Activated CD8-positive, alpha-beta memory T cell treated with anti-CD3 and anti-CD28 coated beads for 48 hours (primary cell): ENCODE data around the gene IMPDH2.
"Not testable (repeated sequence)": the region's sequence is repeated elsewhere in the genome, so short reads cannot be mapped to it uniquely, and the experiment has no call there.

Experiments
- DNase-seq, 3 experiments: peaks; one replicate each; pipeline ENCODE4 v3.0.0-alpha.2; 2020; ENCODE audit warnings: low read depth in 2 of 3, low spot score in 2 of 3

The IMPDH2 gene

DNA sequence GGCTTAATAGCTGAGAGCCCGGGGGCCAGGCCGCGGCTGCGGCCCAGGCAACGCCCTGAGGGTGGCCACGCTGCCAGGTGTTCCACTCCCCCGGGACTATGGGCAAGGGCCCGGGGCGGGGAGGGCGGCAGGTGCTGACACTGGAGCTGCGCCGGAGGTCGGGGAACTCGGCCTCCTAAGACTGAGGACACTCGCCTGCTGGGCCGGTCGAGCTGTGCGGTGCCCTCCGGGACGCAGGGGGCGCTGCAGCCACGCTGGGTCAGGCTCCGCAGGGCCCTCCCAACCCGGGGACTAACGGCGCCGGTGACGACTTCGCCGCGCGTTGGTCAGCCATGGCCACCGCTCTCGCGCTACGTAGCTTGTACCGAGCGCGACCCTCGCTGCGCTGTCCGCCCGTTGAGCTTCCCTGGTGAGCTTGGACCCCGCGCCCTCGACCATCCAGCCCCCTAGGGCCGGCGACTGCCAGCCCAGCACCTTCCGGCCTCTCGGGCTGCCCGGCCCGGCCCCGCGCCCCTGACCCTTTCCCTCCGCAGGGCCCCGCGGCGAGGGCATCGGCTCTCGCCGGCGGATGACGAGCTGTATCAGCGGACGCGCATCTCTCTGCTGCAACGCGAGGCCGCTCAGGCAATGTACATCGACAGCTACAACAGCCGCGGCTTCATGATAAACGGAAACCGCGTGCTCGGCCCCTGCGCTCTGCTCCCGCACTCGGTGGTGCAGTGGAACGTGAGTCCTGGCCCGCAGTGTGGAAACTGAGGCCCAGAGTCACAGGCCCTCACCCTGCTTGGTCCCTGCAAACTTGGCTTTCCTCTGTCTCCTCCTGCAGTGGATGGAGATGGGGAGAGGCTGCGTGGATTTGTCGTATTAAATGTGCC is 7.1 kb downstream of the IMPDH2 start, which contains the start of gene NDUFAF3:
Gene NDUFAF3, plus strand, starts transcription at position 309 of the 875 bp plus-strand sequence. Its CDS starts 24 bp downstream, at position 333.
- peak; percentile 81 to 88 (median 84) for DNase-seq

DNA sequence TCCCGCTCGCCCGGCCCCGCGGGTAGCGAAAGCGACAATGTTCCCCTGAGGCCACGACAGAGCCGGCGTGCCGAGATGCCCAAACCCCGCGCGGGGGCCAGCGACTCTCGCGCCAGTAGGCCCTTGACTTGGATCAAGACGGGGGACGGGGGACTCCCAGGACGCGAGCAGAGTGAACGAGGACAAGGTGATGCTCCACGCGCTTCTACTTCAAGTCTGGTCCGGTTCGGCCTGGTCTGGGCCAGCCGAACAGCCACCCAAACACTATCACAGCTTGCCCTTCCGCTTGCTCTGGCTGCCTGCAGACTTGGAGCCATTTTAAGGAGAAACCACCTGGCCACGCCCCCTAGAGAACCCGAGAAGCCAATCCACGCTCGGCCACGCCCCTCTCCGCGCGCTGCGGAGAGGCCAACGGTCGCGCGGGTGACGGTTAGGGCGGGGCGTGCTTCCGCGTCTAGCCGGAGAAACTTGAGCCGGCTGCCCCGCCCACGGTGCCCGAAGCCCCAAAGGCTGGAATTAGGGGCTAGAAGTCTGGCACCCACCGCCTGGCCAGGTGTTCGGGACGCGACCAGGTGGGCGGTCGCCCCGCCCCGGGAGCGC is 7.9 kb downstream of the IMPDH2 start:
- peak; percentile 98 to 99 (median 98) for DNase-seq

DNA sequence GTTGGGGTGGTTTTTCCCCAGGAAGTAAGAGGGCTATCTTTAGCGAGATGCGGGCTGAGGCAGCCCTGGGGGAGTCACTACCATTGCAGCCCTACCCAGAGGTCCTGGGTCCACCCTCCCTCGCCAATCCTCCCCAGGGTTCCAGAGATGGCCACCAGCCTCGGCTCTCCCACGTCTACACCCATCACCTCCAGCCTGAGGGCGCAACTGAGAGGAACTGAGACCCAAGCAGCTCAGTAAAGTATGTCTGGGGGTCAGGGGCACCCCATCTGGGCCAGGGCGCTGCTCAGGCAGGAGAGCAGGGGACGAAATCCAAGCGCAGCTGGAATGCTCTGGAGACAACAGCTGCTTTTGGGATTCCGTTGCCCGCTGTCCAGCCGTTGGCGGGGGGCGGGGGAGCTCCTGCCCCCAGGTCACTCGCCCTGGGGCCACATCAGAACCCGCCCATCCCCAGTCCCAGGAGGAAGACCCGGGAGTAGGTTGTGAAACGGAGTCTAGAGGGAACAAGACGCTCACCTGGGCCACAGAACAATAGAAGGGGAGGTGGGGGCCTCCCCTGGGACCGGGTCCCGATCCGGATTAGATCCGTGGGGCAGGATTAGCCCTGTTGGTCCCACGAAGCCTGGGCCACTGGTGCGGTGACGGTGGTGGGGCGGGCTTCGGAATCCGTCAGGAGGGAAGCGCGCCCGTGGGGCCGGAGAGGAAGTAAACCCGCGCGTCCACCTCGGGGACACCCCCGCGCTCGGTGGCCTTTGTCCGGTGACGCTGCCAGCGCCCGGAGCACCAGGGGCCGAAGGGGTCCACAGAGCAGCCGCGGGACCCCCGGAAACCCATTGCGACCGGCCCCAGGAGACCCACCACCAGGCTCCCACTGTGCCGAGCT is 8.6 kb downstream of the IMPDH2 start:
- no peak for DNase-seq

DNA sequence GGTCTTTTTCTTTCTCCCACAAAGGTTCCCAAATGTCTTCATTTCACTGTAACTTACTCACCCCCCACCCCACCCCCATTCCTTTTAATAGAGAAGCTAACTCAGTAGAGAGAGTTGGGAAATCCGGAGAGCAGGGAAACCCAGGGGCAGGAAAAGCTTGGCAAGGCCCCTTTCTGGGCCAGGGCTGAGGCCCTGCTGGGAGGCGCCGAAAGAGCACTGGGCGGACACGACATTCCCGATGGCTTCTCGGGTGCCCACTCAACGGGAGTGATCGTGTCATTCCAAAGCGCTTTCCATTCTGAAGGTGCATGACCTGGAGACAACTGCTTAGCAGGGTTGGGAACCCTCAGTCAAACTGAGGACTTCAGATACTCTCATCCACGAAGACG is 9.3 kb downstream of the IMPDH2 start:
- DNase-seq, result no peak

DNA sequence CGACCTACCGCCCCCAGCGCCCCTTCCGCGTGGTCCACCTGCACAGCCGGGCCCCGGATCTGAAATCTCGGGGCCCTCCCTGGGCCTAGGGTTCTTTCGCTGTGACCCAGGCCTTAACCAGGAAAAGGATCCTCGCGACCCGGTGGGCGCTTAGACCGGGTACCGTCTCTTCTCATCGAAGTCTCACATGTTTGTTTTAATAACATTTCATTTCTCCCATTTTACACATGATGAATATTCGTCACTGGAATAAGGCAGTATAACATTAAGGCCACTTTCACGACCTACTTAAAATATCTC is 10.5 kb downstream of the IMPDH2 start:
- no peak for DNase-seq

DNA sequence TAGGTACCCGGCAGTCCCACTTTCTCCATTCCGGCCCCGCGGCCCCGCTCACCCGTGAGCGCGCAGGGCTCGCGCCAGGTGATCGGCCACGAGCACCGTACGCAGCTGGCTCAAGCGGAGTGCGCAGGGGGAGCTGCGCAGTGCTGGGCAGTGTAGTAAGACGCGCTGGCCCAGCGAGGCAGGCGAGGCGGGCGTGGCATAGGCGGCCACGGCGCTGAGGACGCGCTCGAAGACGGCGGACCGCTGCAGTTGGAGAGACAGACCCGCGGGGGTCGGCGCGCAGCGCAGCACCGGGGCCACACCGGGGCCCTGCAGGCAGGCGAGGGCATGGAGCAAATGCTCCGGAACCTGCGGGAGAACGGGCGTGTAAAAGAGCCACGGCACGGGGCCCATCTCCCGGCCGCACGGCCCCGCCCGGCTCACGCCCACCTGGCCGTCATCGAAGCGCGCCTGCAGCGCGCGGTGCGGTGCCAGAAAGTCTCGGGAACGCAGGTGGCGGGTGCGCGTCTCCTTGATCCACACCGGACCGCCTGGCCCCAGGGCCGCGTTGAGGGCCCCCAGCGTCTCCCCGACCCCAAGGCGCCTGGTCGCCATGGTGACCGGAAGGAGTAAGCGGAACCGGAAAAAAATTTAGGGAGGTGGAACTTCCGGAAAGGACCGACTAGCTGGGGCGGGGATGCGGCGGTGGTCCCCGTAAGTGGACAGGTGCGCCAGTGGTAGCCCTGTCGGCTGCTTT is 11.1 kb downstream of the IMPDH2 start, which contains the start of gene DALRD3:
Gene DALRD3, minus strand, starts transcription at position 610 of the 736 bp plus-strand sequence. Its CDS starts 16 bp downstream, at position 594.
- DNase-seq, result peak in 2 of 3 experiments; percentile 43 to 54

DNA sequence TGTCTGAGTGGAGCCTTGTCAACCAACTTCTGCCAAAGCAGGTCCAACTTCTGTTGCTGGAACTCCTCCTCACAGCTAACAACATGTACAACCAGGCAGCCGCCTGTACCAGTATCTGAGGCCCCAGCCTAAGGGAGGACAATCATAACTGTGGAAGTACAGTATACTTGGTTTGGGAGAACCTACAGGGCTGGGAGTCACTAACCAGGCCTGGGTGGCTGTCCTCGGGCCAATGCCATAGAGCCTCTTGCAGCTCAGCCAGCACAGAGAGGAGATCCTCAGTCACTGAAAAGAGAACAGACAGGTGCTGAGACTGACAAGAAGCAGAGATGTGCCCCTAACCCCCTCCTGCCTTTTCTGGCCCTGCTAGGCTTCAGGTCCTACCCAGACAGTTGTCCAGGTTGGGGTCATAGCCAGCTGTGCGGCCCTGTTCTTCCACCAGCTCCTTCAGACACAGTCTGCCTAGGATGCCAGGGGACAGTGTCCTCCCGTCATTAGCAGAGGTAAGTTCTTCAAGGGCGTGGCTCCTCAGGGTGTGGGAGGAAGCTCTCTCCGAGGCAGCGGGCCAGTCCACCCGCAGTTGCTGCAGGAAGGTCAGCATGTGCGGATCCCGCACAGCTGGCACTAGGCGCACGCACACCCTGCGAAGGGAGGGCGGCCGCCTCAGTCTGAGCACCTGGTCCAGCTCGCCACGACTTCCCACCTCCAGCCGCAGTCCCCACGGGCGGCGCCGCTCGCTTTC is 11.8 kb downstream of the IMPDH2 start:
- no peak for DNase-seq

DNA sequence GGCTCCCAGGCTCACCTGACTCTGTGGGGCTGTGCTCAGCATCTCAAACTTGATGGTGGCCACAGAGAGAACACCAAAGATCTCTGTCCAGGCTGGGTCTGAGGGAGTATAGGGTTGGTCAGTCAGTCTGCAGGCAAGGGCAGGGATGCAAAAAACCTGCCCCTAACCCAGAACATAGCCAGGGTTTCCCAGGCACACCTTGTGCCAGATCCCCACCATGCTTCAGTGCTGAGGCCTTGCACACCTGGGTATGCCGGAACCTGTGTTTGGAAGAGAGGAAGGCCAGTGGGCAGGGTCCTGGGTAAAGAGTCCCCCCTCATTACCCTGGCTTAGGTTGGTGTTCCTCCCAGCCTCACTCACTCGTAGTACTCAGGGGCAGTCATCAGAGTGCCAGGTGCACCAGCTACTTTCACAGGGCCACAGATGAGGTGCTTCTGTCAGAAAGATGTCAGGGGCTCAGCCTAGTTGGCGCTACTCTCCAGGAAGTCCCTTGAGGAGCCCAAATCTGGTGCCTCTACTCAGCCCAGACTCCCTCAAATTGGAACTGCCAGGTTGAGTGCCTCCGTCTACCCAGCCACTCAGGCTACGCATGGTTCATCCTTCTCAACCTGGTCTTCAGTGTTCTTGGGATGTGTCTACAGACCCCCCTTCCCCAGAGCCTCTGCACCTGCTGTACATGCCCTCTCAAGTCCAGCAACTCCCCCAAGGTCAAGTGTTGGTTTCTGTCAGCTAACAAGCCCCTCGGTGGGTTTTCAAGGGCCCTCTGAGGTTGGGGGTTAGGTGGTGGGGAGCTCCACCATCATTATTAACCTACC is 12.6 kb downstream of the IMPDH2 start:
- DNase-seq, result no peak

DNA sequence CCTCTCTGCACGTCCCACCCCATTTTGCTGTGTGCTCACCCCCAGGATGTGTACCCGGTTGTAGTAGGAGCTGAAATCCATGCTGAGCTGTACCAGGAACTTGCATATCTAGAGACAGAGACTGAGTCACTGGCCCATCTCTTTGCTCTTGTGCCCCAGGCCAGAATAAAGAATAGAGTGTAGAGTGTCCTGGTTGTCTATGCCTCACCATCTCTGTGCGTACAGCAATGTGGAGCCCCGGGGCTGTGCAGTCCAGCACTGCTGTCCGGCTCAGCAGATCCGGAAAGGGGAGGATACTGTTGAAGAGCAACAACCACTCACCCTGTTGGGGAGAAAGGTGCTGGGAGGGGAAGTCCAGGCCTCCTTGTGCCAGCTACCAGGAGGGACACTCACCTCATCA is 13.4 kb downstream of the IMPDH2 start:
- DNase-seq, result no peak

DNA sequence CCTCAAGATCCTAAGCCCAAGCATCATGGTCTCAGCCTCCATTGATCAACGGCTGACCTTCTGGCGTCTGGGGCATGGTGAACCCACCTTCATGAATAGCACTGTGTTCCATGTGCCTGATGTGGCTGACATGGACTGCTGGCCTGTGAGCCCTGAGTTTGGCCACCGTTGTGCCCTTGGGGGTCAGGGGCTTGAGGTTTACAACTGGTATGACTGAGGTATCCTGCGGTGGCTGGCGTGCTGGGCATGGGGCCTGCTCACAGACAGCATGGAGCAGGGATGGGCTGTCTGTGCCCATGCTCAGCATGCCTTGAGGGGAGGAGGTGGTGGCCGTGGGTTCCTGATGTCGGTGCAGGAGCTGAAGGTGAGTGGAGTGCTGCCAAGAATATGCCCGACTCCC is 14.1 kb downstream of the IMPDH2 start:
- DNase-seq, result no peak

DNA sequence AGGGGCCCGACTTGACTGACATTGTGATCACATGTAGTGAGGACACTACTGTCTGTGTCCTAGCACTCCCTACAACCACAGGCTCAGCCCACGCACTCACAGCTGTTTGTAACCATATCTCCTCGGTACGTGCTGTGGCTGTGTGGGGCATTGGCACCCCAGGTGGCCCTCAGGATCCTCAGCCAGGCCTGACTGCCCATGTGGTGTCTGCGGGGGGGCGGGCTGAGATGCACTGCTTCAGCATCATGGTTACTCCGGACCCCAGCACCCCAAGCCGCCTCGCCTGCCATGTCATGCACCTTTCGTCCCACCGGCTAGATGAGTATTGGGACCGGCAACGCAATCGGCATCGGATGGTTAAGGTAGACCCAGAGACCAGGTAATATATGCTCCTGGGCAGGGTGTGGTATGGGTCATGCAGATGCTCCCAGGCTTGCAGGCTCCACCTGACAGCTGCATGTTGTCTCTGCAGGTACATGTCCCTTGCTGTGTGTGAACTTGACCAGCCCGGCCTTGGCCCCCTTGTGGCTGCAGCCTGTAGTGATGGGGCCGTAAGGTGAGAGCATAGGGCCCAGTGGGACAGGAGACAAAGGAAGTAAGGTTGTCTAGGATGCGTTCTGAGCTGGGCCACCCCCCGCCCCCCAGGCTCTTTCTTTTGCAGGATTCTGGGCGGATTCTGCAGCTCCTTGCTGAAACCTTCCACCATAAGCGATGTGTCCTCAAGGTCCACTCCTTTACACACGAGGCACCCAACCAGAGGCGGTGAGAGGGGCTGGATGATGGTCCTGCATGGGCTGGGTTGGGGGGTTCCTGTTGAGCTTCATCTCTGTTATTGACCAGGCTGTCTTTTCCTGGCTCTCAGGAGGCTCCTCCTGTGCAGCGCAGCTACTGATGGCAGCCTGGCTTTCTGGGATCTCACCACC is 15.2 kb downstream of the IMPDH2 start:
- DNase-seq, result no peak

DNA sequence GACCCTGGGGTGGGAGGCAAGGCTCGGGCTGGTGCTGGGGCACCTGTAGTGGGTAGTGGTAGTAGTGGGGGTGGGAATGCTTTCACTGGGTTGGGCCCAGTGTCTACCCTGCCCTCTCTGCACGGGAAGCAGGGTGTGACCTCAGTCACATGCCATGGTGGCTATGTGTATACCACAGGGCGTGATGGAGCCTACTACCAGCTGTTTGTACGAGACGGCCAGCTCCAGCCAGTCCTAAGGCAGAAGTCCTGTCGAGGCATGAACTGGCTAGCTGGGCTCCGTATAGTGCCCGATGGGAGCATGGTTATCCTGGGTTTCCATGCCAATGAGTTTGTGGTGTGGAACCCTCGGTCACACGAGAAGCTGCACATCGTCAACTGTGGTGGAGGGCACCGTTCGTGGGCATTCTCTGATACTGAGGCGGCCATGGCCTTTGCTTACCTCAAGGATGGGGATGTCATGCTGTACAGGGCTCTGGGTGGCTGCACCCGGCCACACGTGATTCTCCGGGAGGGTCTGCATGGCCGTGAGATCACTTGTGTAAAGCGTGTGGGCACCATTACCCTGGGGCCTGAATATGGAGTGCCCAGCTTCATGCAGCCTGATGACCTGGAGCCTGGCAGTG is 16.0 kb downstream of the IMPDH2 start:
- DNase-seq, result no peak

DNA sequence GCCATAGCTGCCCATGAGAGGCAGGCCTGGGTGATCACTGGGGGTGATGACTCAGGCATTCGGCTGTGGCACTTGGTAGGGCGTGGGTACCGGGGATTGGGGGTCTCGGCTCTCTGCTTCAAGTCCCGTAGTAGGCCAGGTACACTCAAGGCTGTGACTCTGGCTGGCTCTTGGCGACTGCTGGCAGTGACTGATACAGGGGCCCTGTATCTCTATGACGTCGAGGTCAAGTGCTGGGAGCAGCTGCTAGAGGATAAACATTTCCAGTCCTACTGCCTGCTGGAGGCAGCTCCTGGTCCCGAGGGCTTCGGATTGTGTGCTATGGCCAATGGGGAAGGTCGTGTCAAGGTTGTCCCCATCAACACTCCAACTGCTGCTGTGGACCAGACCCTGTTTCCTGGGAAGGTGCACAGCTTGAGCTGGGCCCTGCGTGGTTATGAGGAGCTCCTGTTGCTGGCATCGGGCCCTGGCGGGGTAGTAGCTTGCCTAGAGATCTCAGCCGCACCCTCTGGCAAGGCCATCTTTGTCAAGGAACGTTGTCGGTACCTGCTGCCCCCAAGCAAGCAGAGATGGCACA is 16.7 kb downstream of the IMPDH2 start:
- no peak for DNase-seq

DNA sequence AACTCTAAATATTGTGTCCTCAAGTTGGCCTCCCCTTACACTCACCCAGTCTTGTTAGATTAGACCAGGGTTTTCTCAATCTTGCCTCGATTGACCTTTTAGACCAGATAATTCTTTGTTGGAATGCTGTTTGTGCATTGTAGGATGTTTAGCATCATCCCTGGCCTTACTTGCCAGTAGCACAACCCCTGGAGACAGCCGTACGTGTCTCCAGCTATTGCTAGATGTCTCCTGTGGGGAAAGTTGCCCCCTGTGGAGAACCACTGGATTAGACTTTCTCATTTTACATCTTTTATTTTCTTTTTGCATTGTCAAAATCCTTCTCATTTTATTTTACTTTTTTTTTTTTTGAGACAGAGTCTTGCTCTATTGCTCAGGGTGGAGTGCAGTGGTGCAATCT is 19.8 kb downstream of the IMPDH2 start:
- no peak for DNase-seq

DNA sequence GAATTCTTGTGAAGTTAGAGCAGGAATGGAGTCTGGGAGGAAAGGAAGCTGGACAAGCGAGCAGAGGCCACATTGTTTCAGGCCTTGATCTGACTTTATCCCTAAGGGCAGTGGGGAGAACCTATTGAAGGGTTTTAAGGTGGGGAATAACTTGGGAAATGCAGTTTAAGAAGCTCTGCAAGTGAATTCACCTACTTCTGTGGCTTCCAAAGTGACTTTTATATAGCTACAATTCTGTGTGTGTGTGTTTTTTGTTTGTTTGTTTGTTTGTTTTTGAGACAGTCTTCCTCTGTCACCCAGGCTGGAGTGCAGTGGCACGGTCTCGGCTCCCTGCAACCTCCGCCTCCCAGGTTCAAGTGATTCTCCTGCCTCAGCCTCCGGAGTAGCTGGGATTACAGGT is 20.6 kb downstream of the IMPDH2 start:
- not testable (repeated sequence) for DNase-seq

DNA sequence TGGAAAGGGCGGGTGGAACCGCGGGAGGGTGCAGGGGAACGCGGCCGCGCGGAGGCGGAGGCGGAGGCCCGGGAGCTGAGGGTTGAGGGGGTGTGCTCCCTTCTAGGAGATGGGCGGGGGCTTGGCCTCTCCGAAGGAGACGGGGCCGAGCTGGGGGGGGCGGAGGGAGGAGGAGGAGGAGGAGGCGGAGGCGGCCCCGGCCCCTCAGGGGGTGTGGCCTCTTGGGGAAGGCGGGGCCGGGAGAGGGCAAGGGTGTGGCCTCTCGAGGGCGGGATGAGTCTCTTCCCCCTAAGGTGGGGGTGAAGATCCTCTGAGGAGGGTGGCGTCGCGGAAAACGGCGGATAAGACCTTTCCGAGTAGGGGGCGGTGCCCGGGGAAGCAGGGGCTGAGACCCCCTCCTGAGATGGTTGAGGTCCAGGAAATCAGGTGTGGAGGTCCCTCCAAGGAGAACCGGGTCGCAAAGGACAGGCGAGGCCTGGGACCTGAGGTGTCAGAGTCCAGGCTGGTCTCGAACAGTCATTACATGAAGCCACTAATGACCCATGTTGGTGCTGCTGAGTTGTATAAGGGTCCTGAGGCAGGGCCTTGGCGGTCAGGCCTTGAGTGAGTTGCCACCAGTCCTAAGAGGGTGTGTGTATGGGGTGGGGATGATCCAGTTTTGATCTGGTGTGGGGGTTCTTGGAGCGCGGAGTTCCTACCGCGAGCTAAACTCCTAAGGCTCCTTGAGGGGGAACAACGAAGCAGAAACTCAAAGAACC is 21.2 kb downstream of the IMPDH2 start:
- DNase-seq, result peak; percentile 59 to 71 (median 71)
